Muscle of leg (tissue), 11 donors: Measurements from ENCODE around the gene LCE1C. TPM values are rescaled to one million over a fixed set of nuclear protein-coding genes. Genes with fewer than 3 reads are reported as not detected.

ENCODE experiments used
- DNase-seq: peaks from one replicate; pipeline ENCODE4 v3.0.0; 2013
- H3K27ac ChIP-seq: one replicate; pipeline ENCODE4 v1.5.1; 2013; ENCODE audit warnings: mild to moderate bottlenecking, low read length, control low read depth
- H3K27me3 ChIP-seq: one replicate; pipeline ENCODE4 v1.6.1; 2013; ENCODE audit warnings: low read length; ENCODE audit not compliant: control insufficient read depth, insufficient read depth
- H3K36me3 ChIP-seq: one replicate; pipeline ENCODE4 v1.6.1; 2013; ENCODE audit warnings: low read length; ENCODE audit not compliant: control insufficient read depth, insufficient read depth
- H3K4me1 ChIP-seq: one replicate; pipeline ENCODE4 v1.6.1; 2013; ENCODE audit warnings: low read length; ENCODE audit not compliant: control insufficient read depth, insufficient read depth
- H3K4me3 ChIP-seq: one replicate; pipeline ENCODE4 v1.5.1; 2013; ENCODE audit warnings: low read length, control low read depth
- H3K9me3 ChIP-seq: replicated peaks from 2 replicates; pipeline ENCODE4 v1.6.1; 2013; ENCODE audit warnings: low read depth, low read length; ENCODE audit not compliant: control insufficient read depth
- WGBS: methylation state at CpG from one replicate; pipeline ENCODE4 v1.1.5; 2013; ENCODE audit warnings: missing lambda C conversion rate; ENCODE audit not compliant: insufficient coverage; 5-methylcytosine and 5-hydroxymethylcytosine counted together
- polyA plus RNA-seq, 8 donors: library from polyadenylated mRNA; unstranded; fragments of 120-200 nt; gene quantifications; one replicate each; pipeline versions ENCODE4 v1.2.1 to v1.2.3, GENCODE V29; 2013; ENCODE audit warnings: inconsistent platforms in 1 of 8, low replicate concordance in 1 of 8; ENCODE audit not compliant: insufficient read length in 8 of 8, insufficient read depth in 1 of 8
- total RNA-seq: library from RNA; stranded (reverse); fragments of 120-200 nt; gene quantifications from one replicate; pipeline ENCODE4 v1.2.4, GENCODE V29; 2013

The LCE1C gene
- total and polyA plus RNA-seq, 9 donors = not detected

- H3K4me1 ChIP-seq = no peaks in the 10 kb centered on the region
- no peaks in the 10 kb centered on the region for H3K27me3 ChIP-seq
- no peak overlapping the region for H3K27ac ChIP-seq
- no peak overlapping the region for H3K4me3 ChIP-seq
- H3K9me3 ChIP-seq = no peaks in the 10 kb centered on the region
- WGBS = 90% methylated on average over 2 of the region's 3 CpGs
- no peak for DNase-seq
- no peaks in the 10 kb centered on the region for H3K36me3 ChIP-seq
Measured at GRCh38 chr1:152761609-152762213, 44.7 kb downstream of the LCE1C start.

GRCh38 chr1:152760551-152761190, 45.8 kb downstream of the LCE1C start:
- Histone ChIP-seq H3K4me3 (no peak overlapping the region), H3K27ac (no peak overlapping the region), H3K36me3 (no peaks in the 10 kb centered on the region), H3K4me1 (no peaks in the 10 kb centered on the region), H3K9me3 (no peaks in the 10 kb centered on the region), H3K27me3 (no peaks in the 10 kb centered on the region)
- no peak for DNase-seq
- 90% methylated on average over 31 of the region's 31 CpGs for WGBS

GRCh38 chr1:152759453-152760173, 46.8 kb downstream of the LCE1C start:
- H3K9me3 ChIP-seq = no peaks in the 10 kb centered on the region
- no peak overlapping the region for H3K4me3 ChIP-seq
- no peaks in the 10 kb centered on the region for H3K27me3 ChIP-seq
- no peaks in the 10 kb centered on the region for H3K4me1 ChIP-seq
- 82% methylated on average over 5 of the region's 8 CpGs for WGBS
- no peak overlapping the region for H3K27ac ChIP-seq
- H3K36me3 ChIP-seq = no peaks in the 10 kb centered on the region
- DNase-seq = no peak

GRCh38 chr1:152758636-152759035, 47.8 kb downstream of the LCE1C start:
- no peaks in the 10 kb centered on the region for H3K4me1 ChIP-seq
- WGBS = 90% methylated on average over 1 of the region's 4 CpGs
- H3K9me3 ChIP-seq = no peaks in the 10 kb centered on the region
- no peak overlapping the region for H3K4me3 ChIP-seq
- H3K27me3 ChIP-seq = no peaks in the 10 kb centered on the region
- H3K36me3 ChIP-seq = no peaks in the 10 kb centered on the region
- no peak for DNase-seq
- H3K27ac ChIP-seq = no peak overlapping the region

GRCh38 chr1:152757747-152758146, 48.7 kb downstream of the LCE1C start, which contains the start of gene KPRP:
KPRP (plus strand) TSS chr1:152758025; CDS start chr1:152759589, 1,564 bp downstream.
- no peak within 1 kb of the TSS for H3K27ac ChIP-seq
- H3K9me3 ChIP-seq = no peaks in the 10 kb centered on the region

GRCh38 chr1:152756872-152757271, 49.6 kb downstream of the LCE1C start:
- no CpG with 5 or more reads among the region's 2 CpGs for WGBS

More at GRCh38 chr1:152757747-152758146, 48.7 kb downstream of the LCE1C start, which contains the start of gene KPRP:
- H3K4me1 ChIP-seq = no peaks in the 10 kb centered on the region
- H3K4me3 ChIP-seq = no peak within 1 kb of the TSS
- 64% methylated on average over 3 of the region's 6 CpGs for WGBS
- H3K36me3 ChIP-seq = no peaks in the 10 kb centered on the region
- H3K27me3 ChIP-seq = no peaks in the 10 kb centered on the region
- no peak for DNase-seq

More at GRCh38 chr1:152756872-152757271, 49.6 kb downstream of the LCE1C start:
- no peaks in the 10 kb centered on the region for H3K36me3 ChIP-seq
- H3K4me1 ChIP-seq = no peaks in the 10 kb centered on the region
- no peak overlapping the region for H3K4me3 ChIP-seq
- no peak for DNase-seq
- no peak overlapping the region for H3K27ac ChIP-seq
- H3K27me3 ChIP-seq = no peaks in the 10 kb centered on the region
- H3K9me3 ChIP-seq = no peaks in the 10 kb centered on the region

Other genes with a start within 250 kb of the LCE1C start
- gene LCE3E, start 239.9 kb downstream of the LCE1C start, total RNA-seq = not detected
- gene LCE3E, start 239.9 kb downstream of the LCE1C start, polyA plus RNA-seq = not detected
- gene LCE3D, start 226.1 kb downstream of the LCE1C start, total RNA-seq = not detected
- not detected for gene LCE3D, start 226.1 kb downstream of the LCE1C start, polyA plus RNA-seq
- gene LCE3C, start 206.4 kb downstream of the LCE1C start, total RNA-seq = not detected
- gene LCE3C, start 206.4 kb downstream of the LCE1C start, polyA plus RNA-seq = not detected
- gene LCE3B, start 192.8 kb downstream of the LCE1C start, total RNA-seq = not detected
- not detected for gene LCE3B, start 192.8 kb downstream of the LCE1C start, polyA plus RNA-seq
- not detected for gene LCE3A, start 183.5 kb downstream of the LCE1C start, total RNA-seq
- not detected for gene LCE3A, start 183.5 kb downstream of the LCE1C start, polyA plus RNA-seq
- gene LCE2D, start 143.3 kb downstream of the LCE1C start, total RNA-seq = not detected
- not detected for gene LCE2D, start 143.3 kb downstream of the LCE1C start, polyA plus RNA-seq
- gene LCE2C, start 131.4 kb downstream of the LCE1C start, total RNA-seq = not detected
- not detected for gene LCE2C, start 131.4 kb downstream of the LCE1C start, polyA plus RNA-seq
- gene LCE2B, start 120.5 kb downstream of the LCE1C start, total RNA-seq = not detected
- gene LCE2B, start 120.5 kb downstream of the LCE1C start, polyA plus RNA-seq = not detected
- not detected for gene LCE2A, start 108.3 kb downstream of the LCE1C start, total RNA-seq
- not detected for gene LCE2A, start 108.3 kb downstream of the LCE1C start, polyA plus RNA-seq
- not detected for gene LCE4A, start 98.5 kb downstream of the LCE1C start, total RNA-seq
- gene LCE4A, start 98.5 kb downstream of the LCE1C start, polyA plus RNA-seq = not detected
- not detected for gene KPRP, start 48.6 kb downstream of the LCE1C start, total RNA-seq
- gene KPRP, start 48.6 kb downstream of the LCE1C start, polyA plus RNA-seq = not detected
- gene LCE1F, start 31.5 kb downstream of the LCE1C start, total RNA-seq = not detected
- gene LCE1F, start 31.5 kb downstream of the LCE1C start, polyA plus RNA-seq = not detected
- gene LCE1E, start 20.4 kb downstream of the LCE1C start, total RNA-seq = not detected
- gene LCE1E, start 20.4 kb downstream of the LCE1C start, polyA plus RNA-seq = not detected
- gene LCE1D, start 9.9 kb downstream of the LCE1C start, total RNA-seq = not detected
- gene LCE1D, start 9.9 kb downstream of the LCE1C start, polyA plus RNA-seq = not detected
- gene LCE1B, start 5.3 kb upstream of the LCE1C start, total RNA-seq = not detected
- not detected for gene LCE1B, start 5.3 kb upstream of the LCE1C start, polyA plus RNA-seq
- not detected for gene LCE1A, start 20.8 kb upstream of the LCE1C start, total RNA-seq
- not detected for gene LCE1A, start 20.8 kb upstream of the LCE1C start, polyA plus RNA-seq
- not detected for gene LCE6A, start 36.2 kb upstream of the LCE1C start, total RNA-seq
- not detected for gene LCE6A, start 36.2 kb upstream of the LCE1C start, polyA plus RNA-seq
- not detected for gene LCE7A, start 53.3 kb upstream of the LCE1C start, total RNA-seq
- not detected for gene LCE7A, start 53.3 kb upstream of the LCE1C start, polyA plus RNA-seq
- not detected for gene SMCP, start 71.7 kb upstream of the LCE1C start, total RNA-seq
- not detected for gene SMCP, start 71.7 kb upstream of the LCE1C start, polyA plus RNA-seq
- gene IVL, start 101.9 kb upstream of the LCE1C start, total RNA-seq = not detected
- gene IVL, start 101.9 kb upstream of the LCE1C start, polyA plus RNA-seq = 1 to 10 TPM in 1 of 8 donors, under 1 TPM in 3, not detected in 4; 0.11 to 8.1 (median 0.32) TPM
- not detected for gene SPRR5, start 140.6 kb upstream of the LCE1C start, total RNA-seq
- gene SPRR5, start 140.6 kb upstream of the LCE1C start, polyA plus RNA-seq = not detected
- gene SPRR4, start 164.0 kb upstream of the LCE1C start, total RNA-seq = not detected
- not detected for gene SPRR4, start 164.0 kb upstream of the LCE1C start, polyA plus RNA-seq
- gene SPRR1A, start 177.4 kb upstream of the LCE1C start, total RNA-seq = not detected
- not detected for gene SPRR1A, start 177.4 kb upstream of the LCE1C start, polyA plus RNA-seq
- gene SPRR3, start 195.1 kb upstream of the LCE1C start, total RNA-seq = not detected
- gene SPRR3, start 195.1 kb upstream of the LCE1C start, polyA plus RNA-seq = 10 to 100 TPM in 1 of 8 donors, 1 to 10 TPM in 1, under 1 TPM in 2, not detected in 4; 0.18 to 38.9 (median 0.90) TPM
- gene SPRR1B, start 224.6 kb upstream of the LCE1C start, total RNA-seq = not detected
- gene SPRR1B, start 224.6 kb upstream of the LCE1C start, polyA plus RNA-seq = 1 to 10 TPM in 1 of 8 donors, under 1 TPM in 1, not detected in 6; 0.73 to 2.8 TPM
- not detected for gene SPRR2D, start 234.5 kb upstream of the LCE1C start, total RNA-seq
- not detected for gene SPRR2D, start 234.5 kb upstream of the LCE1C start, polyA plus RNA-seq